K562 (cell line): ENCODE data around the gene SOCS6. TPM values are rescaled to one million over a fixed set of nuclear protein-coding genes. Genes with fewer than 3 reads are reported as not detected.

ENCODE experiments used
- ATAC-seq: fragments of 200-7000 bp; cut with Tn5 transposase; 3 replicates; pipeline ENCODE4 v1.9.1; 2020; ENCODE audit warnings: moderate library complexity
- BruUV-seq: library from RNA; stranded (reverse); fragments of 400-500 nt; replicated peaks from 2 replicates; lab custom pipeline; 2021; lab: Mats Ljungman, UMichigan
- CTCF ChIA-PET: fragments of 300-600 bp; formaldehyde crosslinking; extraction: SDS; loops from one replicate; lab custom pipeline; 2021; ENCODE audit warnings: low intra/inter-chr PET ratio; lab: Yijun Ruan, JAX
- POLR2A ChIA-PET: fragments of 300-600, 350-650 bp; sonication (Branson Sonifier 250); formaldehyde crosslinking; extraction: SDS; loops from one replicate; lab custom pipeline; 2021; ENCODE audit warnings: antibody characterized with exemption, inconsistent platforms; lab: Yijun Ruan, JAX
- DNase-seq, 4 experiments: peaks; one replicate each; pipeline versions ENCODE4 v3.0.0 to v3.0.0-alpha.2; 2011 to 2018; ENCODE audit warnings: low spot score in 3 of 4, mixed read lengths in 3 of 4; ENCODE audit errors: extremely low read depth in 1 of 4
- FAIRE-seq: peaks from 2 replicates; lab custom pipeline; 2011; peaks lifted over from hg19 to GRCh38; lab: Jason Lieb, UNC
- H2AFZ ChIP-seq: 2 replicates; pipeline ENCODE4 v1.6.0; 2011; ENCODE audit warnings: low read depth, low read length, control low read depth, inconsistent platforms
- H3K27ac ChIP-seq: fragments of 200-600 bp; 3 replicates; pipeline ENCODE4 v1.8.0; 2011; ENCODE audit warnings: low read depth, mild to moderate bottlenecking, control low read depth, inconsistent platforms, low read length, moderate library complexity, mixed read lengths; ENCODE audit errors: extremely low read depth
- H3K27me3 ChIP-seq, 2 experiments: fragments of 300-600 bp in 1 of 2; 2 replicates in 1 of 2; 3 replicates in 1 of 2; pipeline versions ENCODE4 v1.6.0 to v1.8.0; 2011; ENCODE audit warnings: inconsistent platforms in 2 of 2, low read length in 2 of 2, mild to moderate bottlenecking in 1 of 2, mixed read lengths in 1 of 2, moderate library complexity in 1 of 2; ENCODE audit not compliant: control insufficient read depth in 2 of 2, insufficient read depth in 2 of 2
- H3K36me3 ChIP-seq: fragments of 300-600 bp; 3 replicates; pipeline ENCODE4 v1.8.0; 2011; ENCODE audit warnings: mild to moderate bottlenecking, low read length, inconsistent platforms; ENCODE audit not compliant: control insufficient read depth, insufficient read depth
- H3K4me1 ChIP-seq, 2 experiments: fragments of 200-600 bp in 1 of 2; replicated peaks in 1 of 2; 2 replicates in 1 of 2; 3 replicates in 1 of 2; pipeline versions ENCODE4 v1.5.1 to v1.8.0; 2011; ENCODE audit warnings: inconsistent platforms in 2 of 2, low read length in 2 of 2, mild to moderate bottlenecking in 1 of 2, mixed read lengths in 1 of 2, moderate library complexity in 1 of 2; ENCODE audit not compliant: control insufficient read depth in 2 of 2, insufficient read depth in 2 of 2
- H3K4me2 ChIP-seq: 2 replicates; pipeline ENCODE4 v1.6.1; 2011; ENCODE audit warnings: low read length, control low read depth, inconsistent platforms, mixed read lengths; ENCODE audit not compliant: insufficient read depth
- H3K4me3 ChIP-seq: fragments of 200-600 bp; sonication (generic), shearing (Covaris generic); 2 replicates; pipeline ENCODE4 v1.5.1; 2016; ENCODE audit warnings: control low read depth, inconsistent platforms
- H3K79me2 ChIP-seq: fragments of 200-600 bp; 3 replicates; pipeline ENCODE4 v1.8.0; 2011; ENCODE audit warnings: low read length, inconsistent platforms; ENCODE audit not compliant: control insufficient read depth, insufficient read depth
- H3K9ac ChIP-seq, 2 experiments: 2 replicates each; pipeline versions ENCODE4 v1.6.0 to v1.6.1; 2011; ENCODE audit warnings: low read depth in 2 of 2, low read length in 2 of 2, control low read depth in 1 of 2, inconsistent platforms in 1 of 2, mild to moderate bottlenecking in 1 of 2, mixed read lengths in 1 of 2; ENCODE audit not compliant: insufficient read depth in 1 of 2
- H3K9me1 ChIP-seq: one replicate; pipeline ENCODE4 v1.6.0; 2011; ENCODE audit warnings: inconsistent platforms, mild to moderate bottlenecking, low read length, moderate library complexity; ENCODE audit not compliant: control insufficient read depth, insufficient read depth
- H3K9me3 ChIP-seq: replicated peaks from 2 replicates; pipeline ENCODE4 v1.5.1; 2011; ENCODE audit warnings: low read depth, low read length, inconsistent platforms; ENCODE audit not compliant: control insufficient read depth, insufficient read depth
- H4K20me1 ChIP-seq: replicated peaks from 2 replicates; pipeline ENCODE4 v1.6.1; 2011; ENCODE audit warnings: low read length, inconsistent platforms, mixed read lengths; ENCODE audit not compliant: control insufficient read depth, insufficient read depth
- KAT8 ChIP-seq: fragments of 450-650 bp; IDR thresholded peaks from 2 replicates; pipeline ENCODE4 v1.6.1; 2016; ENCODE audit warnings: low read depth, mild to moderate bottlenecking
- RAD21 ChIP-seq, 2 experiments: fragments of 250-450 bp in 1 of 2; fragments of 450-650 bp in 1 of 2; sonication (Bioruptor Pico) in 1 of 2; formaldehyde crosslinking in 1 of 2; IDR thresholded peaks in 1 of 2; conservative IDR thresholded peaks in 1 of 2; 2 replicates each; pipeline versions ENCODE4 v1.4.0 to v1.8.0; 2020 to 2022; ENCODE audit warnings: mild to moderate bottlenecking in 2 of 2, moderate library complexity in 1 of 2
- TRIM24 ChIP-seq, 2 experiments: fragments of 450-650 bp; IDR thresholded peaks; 2 replicates each; pipeline ENCODE4 v1.6.1; 2016
- ZNF277 ChIP-seq: fragments of 250-450 bp; sonication (Bioruptor Pico); IDR thresholded peaks from 2 replicates; pipeline ENCODE4 v1.8.0; 2022; ENCODE audit warnings: inconsistent platforms, mild to moderate bottlenecking, moderate library complexity, borderline replicate concordance
- ZNF316 ChIP-seq: fragments of 450-650 bp; IDR thresholded peaks from 2 replicates; pipeline ENCODE4 v1.6.1; 2016
- ZNF79 ChIP-seq: fragments of 250-450 bp; sonication (Bioruptor Pico); IDR thresholded peaks from 2 replicates; pipeline ENCODE4 v1.4.0; 2020; ENCODE audit warnings: low read depth, mild to moderate bottlenecking, moderate library complexity
- WGBS: fragments of 100-300 bp; shearing (Covaris generic); methylation state at CpG from one replicate; pipeline ENCODE4 v1.1.6; 2016; ENCODE audit warnings: low coverage, mixed read lengths; ENCODE audit not compliant: insufficient coverage; ENCODE audit errors: missing lambda C conversion rate; 5-methylcytosine and 5-hydroxymethylcytosine counted together
- in situ Hi-C: fragments of 300-500 bp; cut with MboI; formaldehyde crosslinking; loops from 4 replicates; pipeline ENCODE4 v1.15.0; 2018; ENCODE audit warnings: inconsistent platforms, mixed read lengths
- intact Hi-C: fragments of 100-400 bp; cut with micrococcal nuclease; formaldehyde crosslinking; loops from 2 replicates; pipeline ENCODE4 v1.14.2; 2022
- polyA plus RNA-seq, 8 experiments: library from polyadenylated mRNA; depleted of rRNA in 4 of 8; stranded (reverse) in 5 of 8; unstranded in 3 of 8; fragments of >200 nt; fragmentation: Nextera tagmentation in 2 of 8; fragmentation: Illumina TruSeq in 1 of 8; extraction: Ambion mirVana in 2 of 8; extraction: Trizol in 1 of 8; gene quantifications; 2 replicates each; pipeline versions ENCODE4 v1.2.1 to v1.2.3, GENCODE V29; 2011 to 2014; ENCODE audit warnings: inconsistent platforms in 1 of 8, missing spikeins in 1 of 8
- total RNA-seq, 7 experiments: library from RNA; depleted of rRNA in 6 of 7; stranded (reverse); fragments of >200 nt in 6 of 7; fragmentation: Illumina TruSeq in 2 of 7; extraction: Trizol in 2 of 7; gene quantifications; 2 replicates each; pipeline versions ENCODE4 v1.2.1 to v1.2.3, GENCODE V29; 2011 to 2021; ENCODE audit warnings: low replicate concordance in 1 of 7

The SOCS6 gene
- total and polyA plus RNA-seq, 9 of the 15 experiments (the other 6 are each of a cell fraction or from before 2014, with no cell fraction given), result 2.5 to 7.1 (median 5.6) TPM

- Histone ChIP-seq H3K79me2 (peaks cover 64% of the 10 kb centered on the region), H2AFZ (no peak overlapping the region), H4K20me1 (no peaks in the 10 kb centered on the region), H3K9me1 (no peaks in the 10 kb centered on the region), H3K9me3 (0 out of 2 replicates have a peak, but pooled peaks cover 2% of the 10 kb centered on the region), H3K4me2 (no peak overlapping the region), H3K4me3 (no peak overlapping the region), H3K4me1 (no peaks in the 10 kb centered on the region), H3K36me3 (no peaks in the 10 kb centered on the region), H3K27me3 (no peaks in the 10 kb centered on the region), H3K27ac (no peak overlapping the region), H3K9ac (no peak overlapping the region)
- CTCF ChIA-PET, result no interaction called here
- intact Hi-C loops, result no loop called here
- TF ChIP-seq TRIM24 (IDR thresholded peaks at IDR 0.05), result no peak
- TF ChIP-seq RAD21 (CRISPR knock-in tag; conservative IDR thresholded peaks at IDR 0.05 in 1 of 2, IDR thresholded peaks at IDR 0.05 in 1 of 2), result 0 out of 4 replicates have a peak, but pooled peaks of 1 of the 2 experiments have one; percentile 9
- TF ChIP-seq ZNF316, result no peak
- no peak for TF ChIP-seq ZNF277 (CRISPR knock-in tag)
- no peak for TF ChIP-seq ZNF79 (CRISPR knock-in tag)
- no peak for TF ChIP-seq KAT8
- 89% methylated on average over 6 of the region's 6 CpGs for WGBS
- ATAC-seq (peak; percentile 53; the same call in 2 of the 3 replicates), FAIRE-seq (no peak), DNase-seq (no peak)
- POLR2A ChIA-PET, result no interaction called here
- in situ Hi-C loops, result no loop called here
- no TSS peak for BruUV-seq
Observed at GRCh38 chr18:70310560-70311320, 21.9 kb downstream of the SOCS6 start.
